Measurements from ENCODE around the gene CYP27A1.
A peak's percentile ranks its signal among the peaks of the same experiment; 100 is the strongest.

Gene CYP27A1

DNA sequence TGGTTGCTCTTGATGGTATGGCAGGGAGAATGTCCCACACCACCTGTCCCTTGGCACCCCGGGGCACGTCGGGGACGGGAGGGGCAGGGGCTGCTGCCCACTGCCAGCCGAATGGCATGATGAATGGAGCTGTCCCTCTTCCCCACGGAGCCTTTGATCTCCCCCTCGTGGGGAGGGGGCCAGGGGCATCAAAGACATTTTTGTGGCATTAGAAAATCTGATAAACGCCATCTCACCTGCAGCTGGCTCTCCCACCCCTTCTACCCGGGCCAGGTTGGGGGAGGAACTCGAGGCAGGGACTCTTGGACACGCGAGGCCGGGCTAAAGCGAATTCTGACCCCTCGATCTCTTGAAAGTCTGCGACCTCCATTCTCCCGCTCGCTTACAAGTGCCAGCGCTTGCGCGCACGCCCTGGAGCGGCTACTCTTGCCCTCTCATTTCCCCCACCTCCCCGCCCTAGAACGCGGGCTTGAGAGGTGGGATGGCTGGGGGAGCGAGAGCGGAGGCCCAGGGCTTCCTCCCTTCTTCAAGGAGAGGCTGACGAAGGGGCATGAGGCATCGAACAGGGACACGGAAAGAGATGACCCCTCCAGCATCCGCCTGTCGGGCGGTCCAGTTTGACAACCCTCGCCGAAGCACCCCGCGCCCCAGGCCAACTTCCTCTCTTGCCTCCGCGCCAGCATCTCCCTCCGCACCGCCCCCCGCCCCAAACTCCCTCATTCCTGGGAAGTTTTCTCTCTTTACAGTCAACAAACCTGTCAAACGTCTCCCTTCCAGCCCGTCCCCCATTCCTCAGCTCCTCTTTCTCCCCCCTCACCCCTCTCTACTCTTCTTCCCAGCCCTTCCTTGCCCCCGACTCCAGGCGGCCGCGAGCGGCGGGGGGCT lies 77.0 kb downstream of the CYP27A1 start:
- no peak for DNase-seq (ENCODE audit: low read depth, low spot score)

- no peak for DNase-seq (ENCODE audit: low read depth, low spot score)
These were observed 77.6 kb downstream of the CYP27A1 start, which contains the start of gene WNT6 for GRCh38 chr2:218859556-218859987. Gene WNT6 (plus strand): TSS chr2:218859805. CDS start chr2:218860038, 233 bp downstream.

- DNase-seq (ENCODE audit: low read depth, low spot score): no peak
These were observed 78.3 kb downstream of the CYP27A1 start for GRCh38 chr2:218859988-218860831.

GRCh38 chr2:218860950-218861381 lies 79.0 kb downstream of the CYP27A1 start:
- peak; percentile 93 for DNase-seq (ENCODE audit: low read depth, low spot score)

GRCh38 chr2:218861645-218862318 lies 79.8 kb downstream of the CYP27A1 start:
- DNase-seq (ENCODE audit: low read depth, low spot score): no peak

DNA sequence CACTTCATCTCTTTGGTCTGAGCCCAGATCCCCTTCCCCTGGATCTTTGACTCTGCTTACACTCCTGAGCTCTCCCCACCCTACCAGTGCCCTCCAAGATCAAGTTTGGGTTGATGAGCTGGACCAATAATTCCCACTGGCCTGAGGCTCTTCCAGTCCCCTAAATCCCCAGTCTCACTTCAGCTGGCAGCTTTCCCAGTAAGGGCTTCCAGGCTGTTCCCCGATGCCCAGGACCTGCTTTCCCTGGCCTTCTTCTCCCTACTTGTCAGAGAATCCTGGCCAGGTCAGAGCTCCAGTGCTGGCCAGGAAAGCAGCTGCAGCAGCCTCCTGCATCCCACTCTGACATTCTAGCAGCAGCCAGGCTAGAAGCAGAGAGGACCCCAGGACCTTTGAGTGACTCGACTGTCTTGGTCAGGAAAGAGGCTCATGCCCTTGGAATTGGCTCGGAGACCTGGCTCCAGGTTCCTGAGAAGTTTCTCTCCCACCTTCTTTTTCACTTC lies 81.1 kb downstream of the CYP27A1 start:
- no peak for DNase-seq (ENCODE audit: low read depth, low spot score)

Data from iPS DF 19.7 (cell line).